GM08714 (cell line): ENCODE results near the gene TRIB2.

Experiments
- H3K4me3 ChIP-seq: fragments of 200-500 bp; sonication (Bioruptor generic); 2 replicates; pipeline ENCODE4 v1.5.1; 2014; ENCODE audit warnings: mild to moderate bottlenecking, low read length, inconsistent platforms
- ZNF274 ChIP-seq: IDR thresholded peaks from 2 replicates; pipeline ENCODE4 v1.6.1; 2012; ENCODE audit warnings: mild to moderate bottlenecking, low read depth, low read length

The TRIB2 gene

DNA sequence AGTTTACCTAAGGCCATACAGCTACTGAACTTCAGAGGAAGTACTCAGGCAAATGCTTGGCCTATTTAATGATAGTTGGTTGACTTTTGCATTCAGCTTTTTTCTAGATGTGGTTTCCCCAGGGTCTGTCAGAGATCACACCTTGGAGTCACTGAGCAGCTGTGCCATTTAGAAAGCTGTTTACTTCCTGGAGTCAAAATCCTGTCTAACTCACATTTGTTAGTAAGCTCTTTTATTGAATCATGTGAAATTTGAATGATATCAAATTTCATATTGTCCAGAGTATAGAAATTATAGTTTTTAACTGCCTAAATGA is 7.6 kb upstream of the TRIB2 start:
- no peak overlapping the region for H3K4me3 ChIP-seq
- no peak for TF ChIP-seq ZNF274

GRCh38 chr2:12710301-12710700 is 6.4 kb upstream of the TRIB2 start:
- TF ChIP-seq ZNF274, result no peak

DNA sequence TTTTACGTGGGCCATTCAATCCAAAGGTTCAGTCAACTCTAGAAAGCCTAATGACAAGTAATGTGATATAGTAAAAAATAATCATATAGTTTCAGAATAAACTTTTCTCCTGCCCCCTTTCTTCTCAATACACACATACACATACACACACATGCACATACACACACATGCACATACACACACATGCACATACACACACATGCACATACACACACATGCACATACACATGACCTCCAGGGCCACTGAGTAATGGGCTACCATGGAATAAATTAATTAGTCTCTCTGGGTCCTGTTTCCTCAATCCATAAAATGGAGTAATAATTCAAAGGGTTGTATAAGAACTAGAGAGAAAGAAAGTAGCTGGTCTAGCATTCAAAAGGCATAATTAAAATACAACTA is 5.4 kb upstream of the TRIB2 start:
- no peak overlapping the region for H3K4me3 ChIP-seq
- no peak for TF ChIP-seq ZNF274

More at GRCh38 chr2:12710301-12710700, 6.4 kb upstream of the TRIB2 start:
- no peak overlapping the region for H3K4me3 ChIP-seq

GRCh38 chr2:12712881-12713280 is 3.9 kb upstream of the TRIB2 start:
- TF ChIP-seq ZNF274, result no peak

DNA sequence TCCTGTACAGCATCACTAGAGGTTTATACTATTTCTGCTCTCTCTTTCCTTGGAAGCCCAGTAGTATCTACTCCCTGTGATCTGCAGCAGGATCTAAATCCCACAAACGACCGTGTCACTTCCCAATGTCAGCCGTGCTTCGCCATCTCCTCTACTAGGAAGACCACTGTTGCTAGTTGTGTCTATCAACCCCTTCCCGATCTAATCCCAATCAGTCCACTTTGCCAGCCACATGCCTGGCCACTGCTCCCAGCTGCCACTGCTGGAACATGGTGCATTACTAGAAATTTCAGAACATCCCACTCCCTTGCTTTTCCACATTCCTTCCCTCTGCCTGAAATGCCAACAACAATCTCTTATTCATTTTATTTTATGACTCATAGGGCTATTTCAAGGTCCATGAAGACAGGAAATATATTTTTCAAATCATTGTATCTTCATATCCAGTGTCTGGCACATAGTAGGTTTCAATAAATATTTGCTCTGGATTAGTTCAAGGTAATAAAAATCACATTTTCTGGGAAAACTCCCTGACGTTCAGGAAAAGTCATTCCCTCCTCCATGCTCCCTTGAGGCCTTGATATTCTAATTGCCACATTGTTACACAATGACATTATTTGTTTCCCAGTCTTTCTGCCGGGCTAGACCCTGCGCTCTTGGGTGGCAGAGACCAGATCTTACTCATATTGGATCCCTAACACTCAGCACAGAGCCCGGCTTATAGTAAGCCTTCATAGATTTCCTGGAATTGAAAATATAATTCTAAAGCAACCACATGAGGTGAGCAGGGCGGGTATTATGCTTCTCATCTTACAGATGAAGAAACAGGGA is 2.1 kb upstream of the TRIB2 start:
- no peak for TF ChIP-seq ZNF274
- no peak overlapping the region for H3K4me3 ChIP-seq

More at GRCh38 chr2:12712881-12713280, 3.9 kb upstream of the TRIB2 start:
- no peak overlapping the region for H3K4me3 ChIP-seq

GRCh38 chr2:12715258-12716031 is 1.3 kb upstream of the TRIB2 start:
- no peak for TF ChIP-seq ZNF274
- no peak overlapping the region for H3K4me3 ChIP-seq

DNA sequence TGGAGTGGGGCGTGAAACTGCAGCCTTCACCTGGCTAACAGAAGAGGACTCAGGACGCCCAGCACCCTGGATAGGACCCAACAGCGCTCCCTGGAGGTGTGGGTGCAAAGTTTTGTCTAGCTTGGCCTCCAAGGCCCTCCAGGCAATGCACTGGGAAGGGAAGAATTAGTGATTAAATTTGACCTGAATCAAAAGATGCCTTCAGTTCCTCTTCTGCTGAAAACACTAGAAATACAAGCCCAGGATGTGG is 779 bp upstream of the TRIB2 start:
- H3K4me3 ChIP-seq, result peak overlapping the region; percentile 40; the same call in 1 of the 2 replicates
- TF ChIP-seq ZNF274, result no peak

DNA sequence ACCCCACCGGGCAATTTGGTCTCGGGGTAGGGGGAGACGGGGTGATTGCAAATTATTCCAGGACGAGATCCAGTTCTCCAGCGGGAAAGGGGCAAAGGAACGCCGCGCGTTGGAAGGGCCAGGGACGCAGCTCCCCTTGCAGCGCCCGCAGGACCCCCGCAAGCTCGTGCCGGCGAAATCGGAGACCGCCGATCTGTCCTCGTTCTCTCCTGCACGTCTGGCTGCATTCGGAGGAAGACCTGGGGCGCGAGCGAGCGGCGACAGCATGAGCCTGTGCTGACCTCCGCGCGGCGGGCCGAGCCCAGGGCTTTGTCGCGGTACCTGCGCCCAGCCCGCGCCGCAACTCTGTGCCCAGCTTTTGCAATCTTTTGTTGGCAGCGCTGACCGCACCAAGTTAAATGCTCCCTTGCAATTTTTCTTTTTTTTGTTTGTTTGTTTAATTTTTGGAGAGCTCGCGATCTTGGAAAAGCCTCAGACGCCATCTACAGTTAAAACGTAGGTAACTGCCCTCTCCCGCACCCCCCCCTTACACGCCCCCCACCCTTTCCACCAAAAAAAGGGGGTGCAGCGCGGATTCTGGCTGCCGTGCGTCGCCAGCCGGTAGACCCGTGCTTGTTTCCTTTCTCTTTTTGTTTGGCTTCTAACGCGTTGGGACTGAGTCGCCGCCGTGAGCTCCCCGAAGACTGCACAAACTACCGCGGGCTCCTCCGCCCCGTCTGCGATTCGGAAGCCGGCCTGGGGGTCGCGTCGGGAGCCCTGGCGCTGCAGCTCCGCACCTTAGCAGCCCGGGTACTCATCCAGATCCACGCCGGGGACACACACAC is 667 bp downstream of the TRIB2 start:
- peak overlapping the region; percentile 68 for H3K4me3 ChIP-seq
- no peak for TF ChIP-seq ZNF274

DNA sequence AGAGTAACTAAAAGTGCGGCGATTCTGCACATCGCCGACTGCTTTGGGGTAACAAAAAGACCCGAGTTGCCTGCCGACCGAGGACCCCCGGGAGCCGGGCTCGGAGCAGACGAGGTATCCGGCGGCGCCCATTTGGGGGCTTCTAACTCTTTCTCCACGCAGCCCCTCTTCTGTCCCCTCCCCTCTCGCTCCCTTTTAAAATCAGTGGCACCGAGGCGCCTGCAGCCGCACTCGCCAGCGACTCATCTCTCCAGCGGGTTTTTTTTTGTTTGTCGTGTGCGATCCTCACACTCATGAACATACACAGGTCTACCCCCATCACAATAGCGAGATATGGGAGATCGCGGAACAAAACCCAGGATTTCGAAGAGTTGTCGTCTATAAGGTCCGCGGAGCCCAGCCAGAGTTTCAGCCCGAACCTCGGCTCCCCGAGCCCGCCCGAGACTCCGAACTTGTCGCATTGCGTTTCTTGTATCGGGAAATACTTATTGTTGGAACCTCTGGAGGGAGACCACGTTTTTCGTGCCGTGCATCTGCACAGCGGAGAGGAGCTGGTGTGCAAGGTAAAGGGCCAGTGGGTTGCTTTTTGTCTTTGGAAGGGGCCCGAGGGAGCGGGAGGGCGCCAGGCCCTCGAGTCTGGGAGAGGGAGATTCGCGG is 1.4 kb downstream of the TRIB2 start:
- peak overlapping the region; percentile 68 for H3K4me3 ChIP-seq

GRCh38 chr2:12718711-12719399 is 2.1 kb downstream of the TRIB2 start:
- no peak for TF ChIP-seq ZNF274

More for the DNA sequence above, 1.4 kb downstream of the TRIB2 start:
- TF ChIP-seq ZNF274, result no peak

DNA sequence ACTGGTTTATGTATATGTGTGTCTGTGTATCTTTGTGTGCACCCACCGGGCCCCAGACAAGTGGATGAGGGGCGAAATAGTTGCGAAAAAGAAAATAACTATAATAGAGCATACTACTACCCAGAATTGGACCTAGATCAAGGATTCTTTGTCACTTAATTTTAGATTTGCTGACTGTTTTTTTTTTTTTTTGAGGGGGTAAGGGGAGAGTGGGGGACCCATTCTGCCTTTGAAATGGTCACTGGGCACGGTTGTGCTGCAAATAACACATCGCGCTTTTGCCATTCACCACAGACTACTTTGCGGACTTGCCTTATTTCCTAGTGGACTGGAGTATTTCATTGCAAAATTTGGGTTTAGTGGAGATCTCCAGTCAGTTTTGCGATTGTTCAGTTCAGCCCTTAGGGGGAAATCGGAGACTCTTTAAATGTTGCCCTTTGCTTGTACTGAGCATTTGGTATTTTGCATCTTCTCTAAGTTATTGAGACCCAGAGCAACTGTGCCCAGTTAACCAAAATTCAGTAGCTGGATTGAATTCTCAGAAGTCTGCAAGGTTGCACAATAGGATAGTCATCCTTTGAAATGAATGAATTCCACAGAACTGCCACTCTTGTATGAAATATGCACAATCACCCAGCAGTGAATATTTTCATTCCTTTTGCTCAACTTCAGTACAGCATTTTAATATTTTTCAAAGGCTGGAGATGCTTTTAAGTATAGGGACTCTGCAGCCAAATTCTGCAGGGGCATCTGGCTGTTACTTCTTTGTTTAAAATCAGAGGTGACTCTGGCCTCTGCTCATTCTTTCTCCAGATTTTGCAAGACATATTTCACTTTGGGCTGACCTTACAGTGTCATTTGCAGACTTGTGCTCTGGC is 2.9 kb downstream of the TRIB2 start:
- TF ChIP-seq ZNF274, result no peak
- H3K4me3 ChIP-seq, result peak overlapping the region; percentile 5; the same call in 1 of the 2 replicates

More at GRCh38 chr2:12718711-12719399, 2.1 kb downstream of the TRIB2 start:
- peak overlapping the region; percentile 68 for H3K4me3 ChIP-seq

DNA sequence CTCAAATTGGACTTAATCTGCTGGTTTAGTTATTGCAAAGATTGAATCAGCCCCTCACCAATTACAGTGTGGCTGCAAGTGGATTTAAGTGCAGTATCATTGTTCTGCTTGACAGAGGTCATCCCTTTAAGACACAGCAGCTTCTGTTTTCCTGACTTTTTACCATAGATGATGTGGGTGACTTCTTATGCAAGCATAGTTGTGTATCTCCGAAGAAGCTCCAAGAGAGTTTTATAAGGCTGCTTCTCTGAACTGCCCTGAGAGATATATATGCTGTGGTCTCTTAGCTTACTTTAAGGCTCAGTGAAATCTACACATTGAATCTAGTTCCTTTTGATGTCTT is 3.5 kb downstream of the TRIB2 start:
- no peak for TF ChIP-seq ZNF274
- no peak overlapping the region for H3K4me3 ChIP-seq

DNA sequence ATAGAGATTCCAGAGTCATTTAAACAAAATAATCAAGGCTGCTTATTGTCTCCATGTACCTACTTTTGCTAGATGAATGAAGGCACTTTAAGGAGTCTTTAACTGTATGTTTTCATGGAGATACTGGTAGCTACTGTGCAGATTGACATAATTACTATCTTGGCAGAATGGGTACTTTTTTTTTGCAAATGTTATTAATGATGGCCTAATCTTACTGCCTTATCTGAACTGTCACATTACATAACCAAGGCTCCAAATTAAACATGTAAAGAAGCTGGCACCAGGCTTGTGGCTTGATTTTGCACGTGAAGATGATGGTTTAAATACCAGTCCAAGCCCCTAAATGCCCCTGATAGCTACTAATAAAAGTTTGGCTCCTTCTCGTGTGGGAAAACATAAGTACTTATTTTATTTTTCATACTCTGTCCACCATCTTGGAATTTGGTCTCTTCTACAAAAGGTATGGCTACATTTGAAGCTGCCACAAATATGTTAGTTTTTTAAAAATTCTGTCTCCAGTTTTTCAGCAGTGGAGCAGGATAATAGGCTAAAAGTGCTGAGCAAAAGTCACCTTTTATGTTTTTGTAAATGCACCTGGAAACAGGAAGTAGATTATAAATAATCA is 4.1 kb downstream of the TRIB2 start:
- H3K4me3 ChIP-seq, result no peak overlapping the region
- TF ChIP-seq ZNF274, result no peak
